GM18505 (cell line): Measurements from ENCODE around the gene PEX14.

Experiments used
- ATAC-seq: cut with Tn5 transposase; IDR thresholded peaks from one replicate; pipeline ENCODE4 v1.9.1; 2021; ENCODE audit not compliant: unreplicated experiment
- POLR2A ChIP-seq: IDR thresholded peaks from 4 replicates; pipeline ENCODE4 v1.6.1; 2011; ENCODE audit warnings: borderline replicate concordance; ENCODE audit not compliant: insufficient read depth, insufficient read length; ENCODE audit errors: extremely low read depth

Gene PEX14

DNA sequence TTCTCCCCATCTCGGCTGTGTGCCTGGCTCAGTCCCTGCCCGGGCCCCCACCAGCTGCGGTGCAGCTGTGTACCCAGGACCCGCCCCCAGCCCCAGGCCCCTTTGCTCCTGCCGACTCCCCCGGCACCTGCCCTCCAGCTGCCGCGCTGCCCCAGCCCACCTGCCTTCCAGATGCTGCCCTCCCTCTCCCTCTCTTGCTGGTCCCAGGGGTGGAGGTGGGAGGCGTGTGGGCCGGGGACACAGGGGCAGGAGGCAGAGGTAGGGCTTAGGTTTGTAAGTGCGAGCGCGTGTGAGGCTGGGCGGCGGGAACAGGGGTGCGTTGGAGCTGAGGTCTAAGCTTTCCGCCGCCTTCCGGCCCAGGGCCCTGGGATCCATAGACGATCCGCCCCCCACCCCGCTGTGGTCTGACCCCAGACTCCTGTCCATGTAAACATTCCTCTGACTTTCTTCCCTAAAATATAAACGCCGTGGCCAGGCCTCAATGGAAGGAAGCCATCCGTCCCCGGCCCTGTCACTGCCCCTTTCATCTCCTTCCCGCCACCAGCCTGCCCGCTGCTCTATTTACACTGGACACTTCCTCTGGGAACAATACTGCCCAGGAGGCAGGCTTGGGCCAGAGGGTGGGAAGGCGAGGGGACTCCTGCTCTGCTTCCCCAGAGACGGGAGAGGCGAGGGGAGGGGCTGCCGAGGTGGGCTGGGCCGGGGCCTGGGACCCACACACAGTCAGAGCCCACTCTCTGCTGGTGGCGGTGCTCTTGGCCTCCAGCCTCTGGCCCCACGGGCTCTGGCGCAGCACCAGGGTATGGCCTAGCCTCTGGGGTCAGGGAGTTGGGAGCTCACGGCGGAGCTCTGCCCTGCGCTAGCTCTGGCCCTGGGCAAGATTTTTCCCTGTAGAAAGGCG, 193.4 kb downstream of the PEX14 start:
- no peak for ATAC-seq
- TF ChIP-seq POLR2A: no peak

- ATAC-seq: no peak
- no peak for TF ChIP-seq POLR2A
Observed at GRCh38 chr1:10669570-10669969, 194.8 kb downstream of the PEX14 start.

DNA sequence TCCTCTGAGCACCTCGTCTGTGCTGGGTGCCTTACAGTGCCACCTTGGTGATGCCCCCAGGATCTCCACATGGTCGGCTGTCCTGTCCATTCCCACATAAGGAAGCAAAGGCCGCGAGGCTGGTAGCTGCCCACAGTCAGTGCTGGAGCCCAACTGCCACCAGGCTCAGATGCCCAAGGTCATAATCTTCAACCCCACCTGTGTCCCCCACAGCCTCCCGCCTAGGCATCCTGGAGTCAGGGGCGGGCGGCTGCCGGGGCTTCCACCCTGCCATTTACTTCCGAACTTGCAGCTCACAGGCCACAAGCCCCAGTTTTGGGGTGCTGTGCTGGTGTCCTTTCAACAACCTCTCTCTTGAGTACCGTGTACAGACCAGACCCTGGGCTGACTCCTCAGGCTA, 195.4 kb downstream of the PEX14 start:
- no peak for TF ChIP-seq POLR2A
- ATAC-seq: no peak

DNA sequence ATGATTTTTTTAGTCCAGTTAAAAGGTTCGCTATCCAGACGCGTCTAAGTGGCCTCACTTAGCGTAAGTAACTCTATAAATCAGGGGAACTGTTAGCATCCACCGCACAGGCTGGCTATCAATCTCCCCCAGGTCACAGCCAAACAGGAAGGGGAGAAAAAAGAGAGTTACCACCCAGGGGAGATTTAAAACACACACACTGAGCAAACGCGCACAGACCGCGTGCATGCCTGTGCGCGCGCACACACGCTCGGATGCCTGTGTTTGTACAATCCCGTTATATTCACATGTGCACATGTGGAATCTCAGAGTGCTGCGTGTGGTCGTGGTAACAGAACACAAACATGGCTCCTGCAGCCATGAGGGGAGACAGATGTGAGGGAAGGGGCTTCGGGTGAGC, 196.3 kb downstream of the PEX14 start:
- no peak for ATAC-seq
- TF ChIP-seq POLR2A: no peak

GRCh38 chr1:10671622-10672342, 197.0 kb downstream of the PEX14 start:
- ATAC-seq: no peak
- no peak for TF ChIP-seq POLR2A

GRCh38 chr1:10672343-10673050, 197.7 kb downstream of the PEX14 start:
- TF ChIP-seq POLR2A: no peak
- no peak for ATAC-seq

- no peak for ATAC-seq
- no peak for TF ChIP-seq POLR2A
Observed at GRCh38 chr1:10673109-10673711, 198.5 kb downstream of the PEX14 start.

DNA sequence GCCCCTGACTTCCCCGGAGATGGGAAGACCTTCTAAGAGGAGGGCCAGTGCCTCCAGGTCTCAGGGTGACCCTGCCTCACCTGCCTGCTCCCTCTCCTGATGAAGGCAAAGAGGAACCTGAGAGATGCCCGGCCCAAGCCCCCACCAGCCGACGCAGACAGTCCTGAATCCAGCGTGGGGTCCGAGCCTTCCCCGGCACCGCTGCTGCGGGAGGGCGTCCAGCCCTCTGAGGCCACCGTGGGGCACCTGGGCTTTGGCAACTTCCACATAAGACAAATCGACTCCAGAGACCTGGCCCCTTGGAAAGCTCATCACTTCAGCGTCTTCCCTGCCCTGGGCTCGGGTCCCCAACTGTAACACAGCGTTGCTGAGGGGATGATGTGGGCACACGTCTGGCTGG, 199.5 kb downstream of the PEX14 start:
- no peak for ATAC-seq
- TF ChIP-seq POLR2A: no peak

- TF ChIP-seq POLR2A: no peak
Observed at GRCh38 chr1:10674700-10675609, 200.2 kb downstream of the PEX14 start.

DNA sequence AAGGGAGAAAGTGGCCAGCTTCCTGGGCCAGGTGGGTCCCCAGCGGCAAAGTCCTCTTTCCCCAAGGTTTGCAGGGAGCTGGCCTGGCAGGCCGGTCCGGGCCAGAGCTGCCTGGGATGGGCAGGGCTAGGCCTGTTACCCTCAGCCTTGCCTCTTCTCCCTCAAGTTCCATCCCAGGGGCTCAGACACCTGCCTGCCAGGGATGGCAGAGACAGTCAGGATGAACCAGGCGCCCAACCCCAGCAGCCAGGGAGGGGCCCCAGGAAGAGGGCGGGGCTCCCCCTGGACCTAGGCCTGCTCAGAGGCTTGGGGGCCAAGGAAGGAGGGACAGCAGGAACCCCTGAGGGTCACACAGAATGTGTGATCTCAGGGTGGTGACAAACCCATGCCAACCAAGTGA, 201.1 kb downstream of the PEX14 start:
- TF ChIP-seq POLR2A: no peak
- no peak for ATAC-seq

More at GRCh38 chr1:10674700-10675609, 200.2 kb downstream of the PEX14 start:
- no peak for ATAC-seq

DNA sequence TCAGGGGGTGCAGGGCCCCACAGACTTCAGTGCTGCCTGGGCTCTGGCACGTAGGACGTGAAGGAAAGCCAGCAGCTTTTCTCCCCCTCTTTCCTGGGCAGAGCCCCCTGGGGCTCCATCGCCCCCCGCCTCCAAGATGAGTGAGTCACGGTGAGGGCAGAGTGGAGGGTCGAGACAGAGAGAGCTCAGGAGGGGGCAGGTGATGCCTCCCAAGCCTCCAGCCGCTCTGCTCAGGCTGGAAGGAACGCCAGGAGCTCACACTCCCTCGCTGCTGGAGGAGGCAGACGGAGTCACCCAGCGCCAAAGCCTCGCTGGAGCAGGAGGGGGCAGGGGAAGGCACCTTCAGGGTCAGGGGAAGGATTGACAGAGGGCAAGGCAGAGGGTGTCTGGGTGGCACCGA, 202.2 kb downstream of the PEX14 start:
- no peak for ATAC-seq
- no peak for TF ChIP-seq POLR2A

GRCh38 chr1:10677491-10678391, 203.0 kb downstream of the PEX14 start:
- ATAC-seq: no peak
- TF ChIP-seq POLR2A: no peak

GRCh38 chr1:10678402-10678801, 203.7 kb downstream of the PEX14 start:
- no peak for ATAC-seq
- TF ChIP-seq POLR2A: no peak
